Epithelial cell of proximal tubule (primary cell): ENCODE results near the gene ASCL5. TPM values are rescaled to one million over a fixed set of nuclear protein-coding genes. Genes with fewer than 3 reads are reported as not detected.
A peak's percentile ranks its signal among the peaks of the same experiment; 100 is the strongest.

Source experiments
- DNase-seq: peaks from one replicate; pipeline ENCODE4 v3.0.0-alpha.2; 2011; ENCODE audit warnings: low read depth
- H3K4me3 ChIP-seq: 2 replicates; pipeline ENCODE4 v1.5.1; 2011; ENCODE audit warnings: low read depth, mild to moderate bottlenecking, low read length
- total RNA-seq: library from RNA; depleted of rRNA; stranded (reverse); fragments of >200 nt; gene quantifications from 2 replicates; pipeline ENCODE4 v1.2.3, GENCODE V29; 2015
- TF ChIP-seq, protein P1 (sequence below): conservative IDR thresholded peaks from 2 replicates; pipeline ENCODE4 v1.5.1; 2012; ENCODE audit warnings: low read depth, mild to moderate bottlenecking, low read length

Gene ASCL5
- not detected in 2 replicates for total RNA-seq

DNA sequence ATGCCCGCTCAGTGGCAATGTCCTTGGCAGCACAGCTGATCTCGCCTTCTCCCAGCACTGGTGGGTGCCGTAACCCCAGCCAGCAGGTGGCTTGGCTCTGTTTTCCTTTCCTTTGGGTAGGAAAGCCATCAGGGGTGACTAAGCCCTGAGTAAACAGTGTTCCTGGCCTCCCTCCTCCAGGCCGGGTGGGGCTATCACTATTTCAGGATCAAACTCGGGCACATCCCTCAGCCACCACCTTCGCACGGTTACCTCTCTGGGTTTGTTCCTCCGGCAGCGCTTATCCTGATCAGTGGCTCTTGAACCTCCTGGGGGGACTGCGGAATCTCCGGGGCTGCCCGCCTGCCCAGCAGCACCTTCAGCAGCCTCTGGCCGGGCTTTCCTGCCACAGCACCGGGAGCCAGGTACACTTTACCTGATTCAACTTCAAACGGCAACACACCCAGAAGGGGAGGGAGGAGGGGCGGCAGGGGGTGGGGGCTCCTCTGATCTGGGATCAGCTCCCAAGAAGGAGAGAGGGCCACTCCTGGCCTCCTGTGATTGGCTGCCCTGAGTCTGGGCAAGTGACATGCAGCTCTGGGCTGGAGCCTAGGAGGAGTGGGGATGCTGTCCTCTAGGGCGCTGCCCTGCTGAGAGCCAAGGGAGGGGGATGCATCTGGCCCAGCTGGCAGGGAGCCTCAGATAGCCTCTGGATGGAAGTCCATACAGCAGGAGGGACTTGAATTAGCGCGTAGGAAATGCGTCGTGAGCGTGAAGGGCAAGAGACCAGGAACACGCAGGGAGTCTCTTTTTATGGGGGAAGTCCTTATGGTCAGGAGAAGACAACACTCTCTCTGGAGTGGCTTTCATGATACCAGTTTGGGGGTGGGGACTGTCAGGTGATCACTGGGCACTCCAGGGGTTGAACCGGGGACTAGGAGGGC, at the start of gene ASCL5:
Gene ASCL5 (minus strand): TSS at position 353 of the 923 bp plus-strand sequence. CDS start 11,812 bp downstream, outside the sequence.
- no peak for DNase-seq
- no peak within 1 kb of the TSS for H3K4me3 ChIP-seq
- TF ChIP-seq, protein P1, sequence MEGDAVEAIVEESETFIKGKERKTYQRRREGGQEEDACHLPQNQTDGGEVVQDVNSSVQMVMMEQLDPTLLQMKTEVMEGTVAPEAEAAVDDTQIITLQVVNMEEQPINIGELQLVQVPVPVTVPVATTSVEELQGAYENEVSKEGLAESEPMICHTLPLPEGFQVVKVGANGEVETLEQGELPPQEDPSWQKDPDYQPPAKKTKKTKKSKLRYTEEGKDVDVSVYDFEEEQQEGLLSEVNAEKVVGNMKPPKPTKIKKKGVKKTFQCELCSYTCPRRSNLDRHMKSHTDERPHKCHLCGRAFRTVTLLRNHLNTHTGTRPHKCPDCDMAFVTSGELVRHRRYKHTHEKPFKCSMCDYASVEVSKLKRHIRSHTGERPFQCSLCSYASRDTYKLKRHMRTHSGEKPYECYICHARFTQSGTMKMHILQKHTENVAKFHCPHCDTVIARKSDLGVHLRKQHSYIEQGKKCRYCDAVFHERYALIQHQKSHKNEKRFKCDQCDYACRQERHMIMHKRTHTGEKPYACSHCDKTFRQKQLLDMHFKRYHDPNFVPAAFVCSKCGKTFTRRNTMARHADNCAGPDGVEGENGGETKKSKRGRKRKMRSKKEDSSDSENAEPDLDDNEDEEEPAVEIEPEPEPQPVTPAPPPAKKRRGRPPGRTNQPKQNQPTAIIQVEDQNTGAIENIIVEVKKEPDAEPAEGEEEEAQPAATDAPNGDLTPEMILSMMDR: peak; percentile 56

DNA sequence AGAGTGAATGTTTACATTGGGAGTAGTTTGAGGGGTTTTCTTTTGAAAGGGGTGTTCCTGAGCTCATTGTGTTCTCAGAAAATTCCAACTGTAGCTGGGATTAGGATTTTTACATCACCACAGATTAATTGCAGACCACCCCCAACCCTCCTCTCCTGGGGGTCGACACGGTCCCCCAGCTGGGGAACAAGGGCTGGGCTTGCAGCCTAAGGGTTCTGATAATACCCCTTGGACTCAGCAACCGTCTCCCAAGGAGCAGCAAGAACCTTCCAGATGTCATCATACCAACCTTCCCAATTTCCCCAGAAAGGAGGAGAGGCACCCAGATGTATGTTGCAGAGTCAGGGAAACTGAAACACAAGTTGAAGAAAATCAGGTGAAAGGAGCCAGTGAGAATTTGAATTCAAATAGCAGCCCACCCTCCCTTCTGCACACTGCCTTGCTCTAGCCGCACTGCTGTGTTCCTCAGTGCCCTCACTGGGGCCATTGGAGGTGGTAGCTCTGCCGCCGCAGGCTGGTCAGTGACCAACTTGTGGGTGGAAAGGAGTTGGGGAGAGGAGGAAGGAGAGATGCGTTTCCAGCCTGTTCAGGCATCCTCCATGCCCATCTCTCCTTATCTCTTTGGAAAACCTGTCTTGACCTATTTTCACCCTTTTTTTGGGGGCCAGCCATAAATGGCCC, 49.0 kb upstream of the ASCL5 start:
- TF ChIP-seq, protein P1: no peak
- no peak overlapping the region for H3K4me3 ChIP-seq
- no peak for DNase-seq

DNA sequence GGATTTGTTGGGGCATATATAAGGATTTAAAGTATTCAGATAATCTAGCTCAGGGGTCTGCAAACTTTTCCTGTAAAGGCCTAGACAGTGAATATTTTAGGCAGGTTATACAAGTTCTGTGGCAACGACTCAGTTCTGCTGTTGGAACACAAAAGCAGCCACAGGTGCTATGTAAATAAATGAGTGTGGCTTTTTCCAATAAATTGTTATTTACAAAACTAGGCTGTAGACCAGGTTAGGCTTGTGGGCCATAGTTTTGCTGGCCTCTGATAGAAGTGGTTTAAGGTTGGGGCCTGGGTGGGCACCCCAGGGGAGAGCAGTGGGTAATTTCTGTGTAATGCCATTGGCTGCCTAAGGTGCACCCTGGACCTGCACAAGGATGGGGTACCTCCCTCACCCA, 46.8 kb upstream of the ASCL5 start:
- TF ChIP-seq, protein P1: no peak
- DNase-seq: no peak
- no peak overlapping the region for H3K4me3 ChIP-seq

DNA sequence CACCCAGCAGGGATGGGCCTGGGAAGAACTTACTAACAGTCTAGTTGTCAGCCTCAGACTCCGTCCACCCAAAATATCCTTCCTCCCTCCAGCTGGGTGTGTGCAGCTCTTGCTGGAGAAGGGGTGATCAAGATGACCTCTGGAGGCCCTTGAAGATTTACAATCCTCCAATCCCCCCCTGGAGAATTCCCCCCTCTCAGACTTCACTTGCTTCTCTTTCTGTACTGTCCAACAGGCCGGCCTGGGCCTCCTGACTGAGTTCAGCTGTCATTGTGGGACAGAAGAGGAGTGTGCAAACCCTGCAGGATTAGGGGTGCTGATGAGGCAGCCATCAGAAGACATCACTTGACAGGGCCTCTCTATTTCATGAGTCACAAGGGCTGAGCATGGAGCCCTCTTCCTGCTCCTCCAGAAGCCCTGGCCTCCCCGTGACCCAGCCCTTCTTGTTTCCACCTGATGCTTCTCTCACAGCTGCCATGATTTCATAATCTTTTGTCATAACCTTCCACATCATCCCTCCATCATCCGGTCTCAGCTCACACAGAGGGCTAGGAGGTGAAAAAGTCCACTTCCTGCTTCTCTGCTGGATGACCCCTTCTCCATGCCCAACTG, 46.1 kb upstream of the ASCL5 start:
- no peak overlapping the region for H3K4me3 ChIP-seq
- TF ChIP-seq, protein P1: no peak
- no peak for DNase-seq

DNA sequence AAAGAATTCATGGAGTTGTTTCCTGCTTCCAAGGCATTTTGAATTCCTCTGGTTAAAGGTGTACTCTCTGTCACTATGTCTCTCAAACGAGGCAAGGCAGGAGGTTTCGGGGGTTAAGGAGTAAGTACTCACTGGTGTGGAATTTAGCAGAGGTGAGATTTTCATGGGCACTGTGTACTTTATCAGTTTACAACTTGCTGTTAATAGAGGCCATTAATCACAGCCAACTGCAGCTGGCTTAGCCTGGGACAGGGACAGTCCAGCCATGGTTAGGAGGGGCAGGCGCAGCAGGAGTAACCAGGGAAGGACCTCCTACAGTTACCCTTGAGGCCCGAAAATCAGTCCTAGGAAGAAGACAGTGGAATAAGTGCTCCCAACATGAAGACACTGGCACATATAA, 45.3 kb upstream of the ASCL5 start:
- TF ChIP-seq, protein P1: no peak
- no peak for DNase-seq

GRCh38 chr1:201171063-201172036, 44.4 kb upstream of the ASCL5 start:
- DNase-seq: no peak
- peak overlapping the region; percentile 61 for H3K4me3 ChIP-seq
- TF ChIP-seq, protein P1: peak; percentile 37

More for the DNA sequence above, 45.3 kb upstream of the ASCL5 start:
- H3K4me3 ChIP-seq: no peak overlapping the region
